CD4-positive, alpha-beta T cell treated with Interleukin-10 for 1 hour (primary cell): ENCODE measurements around the gene GABRA5.

Source experiments
- DNase-seq: peaks from one replicate; pipeline ENCODE4 v3.0.0-alpha.2; 2020

Gene GABRA5

DNA sequence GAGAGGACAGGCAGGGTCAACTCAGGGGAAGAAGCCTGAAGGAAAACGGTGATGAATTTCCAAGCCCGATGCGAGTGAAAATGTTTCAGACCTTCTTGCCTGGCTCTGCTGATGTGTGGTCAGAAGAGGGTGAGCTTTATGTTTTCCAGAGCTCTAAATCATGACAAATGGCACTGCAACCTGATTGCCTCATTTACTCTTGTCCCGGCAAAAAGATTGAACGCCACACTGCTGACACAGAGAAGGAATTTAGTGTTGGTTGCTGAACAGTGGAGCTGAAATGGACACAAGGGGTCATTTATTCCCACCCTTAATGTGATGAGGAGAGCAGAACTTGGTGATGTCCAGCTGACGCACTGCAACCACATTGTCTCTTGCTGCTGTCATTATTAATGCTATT, 68.0 kb downstream of the GABRA5 start:
- DNase-seq: no peak

DNA sequence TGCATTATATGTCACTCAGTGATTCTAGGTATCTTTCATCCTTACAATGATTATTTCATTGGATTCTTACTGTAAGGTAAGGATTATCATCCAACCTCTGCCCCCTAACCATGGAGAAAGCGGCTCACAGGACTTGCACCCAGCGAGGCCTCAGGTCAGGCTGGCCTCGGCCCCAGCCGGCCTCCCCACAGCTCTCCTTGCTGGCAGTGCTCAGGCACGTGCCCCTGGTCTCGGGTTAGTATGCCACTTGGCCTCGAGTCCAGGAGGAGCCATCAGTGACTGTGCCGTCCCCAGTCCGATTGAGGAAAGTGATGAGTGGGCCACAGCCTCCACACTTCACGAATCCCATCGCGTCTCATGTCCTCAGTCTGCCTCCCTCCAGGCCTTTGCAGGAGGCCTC, 68.5 kb downstream of the GABRA5 start:
- DNase-seq: no peak

DNA sequence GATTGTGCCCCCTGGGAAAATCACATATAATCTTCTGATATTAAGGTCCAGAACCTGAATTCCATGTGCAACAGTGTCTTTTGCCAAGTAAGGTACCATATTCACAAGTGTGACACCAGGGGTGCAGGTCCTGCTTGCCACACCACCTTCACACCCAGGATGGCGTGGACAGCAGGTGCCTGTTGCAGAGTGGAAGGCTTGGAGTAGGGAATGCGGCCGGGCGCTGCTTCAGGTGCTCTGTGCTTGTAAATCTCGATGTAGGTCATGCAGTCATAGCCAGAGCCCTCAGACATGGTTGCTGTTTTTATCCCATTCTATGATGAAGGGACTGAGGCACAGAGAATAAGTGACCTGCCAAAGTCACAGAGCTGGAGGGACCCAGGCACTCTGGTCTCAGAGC, 69.6 kb downstream of the GABRA5 start:
- DNase-seq: no peak

DNA sequence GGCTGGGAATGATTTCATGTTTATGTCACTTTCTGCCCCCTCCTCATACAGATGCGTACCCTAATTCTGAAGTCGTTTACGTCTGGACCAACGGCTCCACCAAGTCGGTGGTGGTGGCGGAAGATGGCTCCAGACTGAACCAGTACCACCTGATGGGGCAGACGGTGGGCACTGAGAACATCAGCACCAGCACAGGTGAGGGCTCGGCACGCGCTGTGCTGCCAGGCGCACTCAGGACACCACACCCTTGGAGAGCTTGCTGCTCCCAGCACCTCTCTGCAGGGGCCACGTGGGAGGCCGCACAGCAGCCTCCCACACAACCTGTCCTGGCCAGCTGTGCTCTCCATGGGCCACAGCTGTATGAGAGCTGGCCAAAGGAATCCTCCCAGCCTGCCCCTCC, 70.3 kb downstream of the GABRA5 start:
- no peak for DNase-seq

DNA sequence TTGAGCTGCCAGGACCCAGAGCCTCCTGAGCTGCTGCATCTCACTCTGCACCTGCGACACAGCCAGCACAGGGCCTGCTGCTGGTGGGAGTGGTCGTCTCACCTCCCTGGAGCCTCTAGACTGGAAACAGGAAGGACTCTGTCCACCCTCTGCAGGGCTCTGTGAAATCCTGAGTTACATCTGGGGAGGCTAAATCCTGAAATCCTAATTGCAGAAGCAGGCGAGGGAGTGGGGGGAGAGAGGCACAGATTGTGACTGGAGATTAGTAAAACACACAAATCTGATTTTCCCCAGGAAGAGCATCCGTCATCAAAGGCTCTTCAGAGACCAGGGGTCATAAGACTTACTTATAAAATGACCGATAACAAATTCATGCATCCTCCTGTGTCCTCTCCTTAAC, 72.5 kb downstream of the GABRA5 start:
- no peak for DNase-seq

DNA sequence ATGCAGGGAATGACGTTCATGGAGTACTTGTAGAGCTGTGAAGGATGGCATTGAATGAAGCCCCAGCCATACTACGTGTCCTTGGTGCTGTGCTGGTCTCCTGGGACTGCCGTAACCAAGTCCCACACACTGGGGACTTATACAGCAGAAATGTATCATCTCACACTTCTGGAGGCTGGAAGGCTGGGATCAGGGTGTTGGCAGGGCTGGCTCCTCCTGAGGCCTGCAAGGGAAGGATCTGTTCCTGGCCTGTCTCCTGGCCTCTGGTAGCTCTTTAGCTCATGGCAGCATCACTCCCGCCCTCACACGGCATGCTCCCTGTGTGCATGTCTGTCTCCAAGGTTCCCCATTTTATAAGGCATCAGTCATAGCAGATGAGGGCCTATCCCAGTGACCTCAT, 74.6 kb downstream of the GABRA5 start:
- DNase-seq: no peak

DNA sequence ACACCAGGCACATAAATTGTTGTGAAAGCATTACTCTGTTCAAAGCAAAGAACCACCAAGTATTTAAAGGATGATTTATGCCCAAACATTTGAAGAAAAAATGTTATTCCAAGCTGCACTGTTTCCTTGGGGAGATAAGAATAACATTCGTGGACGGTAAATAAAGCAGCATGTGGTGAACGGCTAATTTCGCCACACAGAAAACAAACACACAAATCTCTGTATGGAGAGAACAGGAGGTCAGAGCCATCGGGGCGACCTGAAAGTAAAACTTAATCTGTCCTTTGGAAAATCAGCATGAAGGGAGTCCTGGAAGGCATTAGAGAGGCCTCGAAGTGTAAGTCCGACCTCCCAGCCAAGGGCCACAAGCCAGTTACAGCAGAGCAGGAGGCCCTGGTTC, 77.0 kb downstream of the GABRA5 start:
- DNase-seq: no peak

DNA sequence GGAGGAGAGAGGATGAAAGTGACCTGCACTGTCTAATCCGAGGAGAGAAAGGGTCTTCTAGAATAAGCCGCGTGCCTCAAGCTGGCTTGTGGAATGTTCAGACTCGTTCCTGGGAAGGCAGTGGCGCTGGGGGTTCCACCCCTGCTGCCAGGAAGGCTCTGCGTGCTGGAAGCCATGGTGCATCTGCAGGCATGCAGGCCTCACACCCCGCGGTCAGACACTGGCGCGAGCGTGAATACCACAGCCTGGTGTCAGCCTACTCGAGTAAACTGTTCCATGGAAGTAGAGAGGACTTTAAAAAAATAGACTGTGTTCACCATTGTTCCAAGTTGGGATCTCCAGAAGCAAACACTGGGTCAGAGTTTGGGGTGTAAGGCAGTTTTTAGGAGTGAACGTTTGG, 78.2 kb downstream of the GABRA5 start:
- no peak for DNase-seq

DNA sequence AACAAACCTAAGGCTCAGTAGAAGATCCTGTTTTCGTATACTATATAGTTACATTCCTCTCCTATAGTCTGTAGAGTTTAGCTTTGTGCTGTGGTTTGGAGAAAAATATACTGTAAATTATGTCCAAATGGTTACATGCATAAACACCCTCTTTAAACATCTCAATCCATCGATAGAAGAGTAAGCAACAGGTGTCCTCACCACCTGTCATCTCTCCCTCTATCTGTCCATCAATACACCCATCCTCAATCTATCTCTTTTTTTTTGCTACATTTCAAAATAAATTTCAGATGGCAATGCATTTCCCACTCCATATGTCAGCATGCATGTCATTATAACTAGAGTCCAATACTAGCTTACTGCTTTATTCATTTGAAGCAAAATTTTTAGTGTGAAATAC, 83.1 kb downstream of the GABRA5 start:
- no peak for DNase-seq

DNA sequence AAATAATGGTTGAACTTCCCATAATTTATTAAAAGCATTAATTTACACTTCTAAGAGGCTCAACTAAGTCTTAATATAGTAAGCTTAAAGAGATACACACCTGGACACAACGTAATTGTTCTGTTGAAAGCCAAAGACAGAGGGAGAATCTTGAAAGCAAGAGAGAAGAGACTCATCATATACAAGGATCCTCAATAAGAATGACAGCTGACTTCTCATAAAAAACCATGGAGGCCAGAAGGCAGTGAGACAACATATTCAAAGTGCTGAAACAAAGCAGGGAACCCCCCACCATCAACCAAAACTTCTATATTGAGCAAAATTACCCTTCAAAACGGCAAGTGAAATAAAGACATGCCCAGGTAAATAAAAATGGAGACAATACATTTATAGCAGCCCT, 87.5 kb downstream of the GABRA5 start:
- DNase-seq: no peak

DNA sequence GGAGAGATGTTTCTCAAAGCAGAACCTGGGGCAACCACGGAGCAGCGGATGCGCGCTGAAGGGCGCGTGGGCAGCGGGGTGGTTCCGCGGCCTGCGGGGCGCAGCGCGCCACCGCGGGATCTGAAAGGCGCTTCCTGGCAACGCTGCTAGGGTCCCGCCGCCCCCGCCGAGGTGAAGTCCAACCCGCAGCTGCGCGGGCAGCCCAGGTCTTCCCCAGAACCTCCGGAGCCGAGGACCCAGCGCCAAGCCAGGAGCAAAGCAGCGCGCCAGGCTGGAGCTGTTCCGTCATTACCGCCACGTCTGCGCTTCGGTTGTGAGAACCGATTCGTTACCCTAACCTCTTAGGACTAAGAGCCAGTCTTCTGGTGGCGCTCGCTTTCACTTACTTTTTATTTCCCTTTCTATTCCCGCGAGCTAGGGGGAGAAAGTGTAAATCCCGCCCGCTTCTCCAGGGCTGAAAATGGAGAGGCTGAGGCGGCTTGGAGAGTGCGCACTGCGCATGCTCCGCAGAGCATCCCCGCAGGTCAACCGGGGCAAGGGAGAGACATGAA, 100.9 kb downstream of the GABRA5 start:
- DNase-seq: no peak

DNA sequence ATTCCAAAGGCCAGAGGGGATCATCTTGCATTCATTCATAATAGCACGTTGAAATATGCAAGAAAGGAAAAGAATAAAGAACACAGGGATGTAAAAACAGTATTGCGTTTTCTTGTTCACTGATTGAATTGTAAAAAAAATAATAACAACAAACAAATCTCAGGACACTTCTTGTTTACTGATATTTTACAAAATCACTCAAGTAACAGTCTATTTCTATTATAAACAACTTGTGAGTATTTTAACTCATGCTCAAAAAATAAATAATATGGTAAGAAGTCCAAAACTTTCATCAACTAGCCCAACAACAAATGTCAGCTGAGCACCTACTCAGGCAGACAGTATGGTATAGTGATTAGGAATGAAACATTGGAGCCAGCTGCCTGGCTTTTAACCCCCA, 101.9 kb downstream of the GABRA5 start:
- DNase-seq: no peak

DNA sequence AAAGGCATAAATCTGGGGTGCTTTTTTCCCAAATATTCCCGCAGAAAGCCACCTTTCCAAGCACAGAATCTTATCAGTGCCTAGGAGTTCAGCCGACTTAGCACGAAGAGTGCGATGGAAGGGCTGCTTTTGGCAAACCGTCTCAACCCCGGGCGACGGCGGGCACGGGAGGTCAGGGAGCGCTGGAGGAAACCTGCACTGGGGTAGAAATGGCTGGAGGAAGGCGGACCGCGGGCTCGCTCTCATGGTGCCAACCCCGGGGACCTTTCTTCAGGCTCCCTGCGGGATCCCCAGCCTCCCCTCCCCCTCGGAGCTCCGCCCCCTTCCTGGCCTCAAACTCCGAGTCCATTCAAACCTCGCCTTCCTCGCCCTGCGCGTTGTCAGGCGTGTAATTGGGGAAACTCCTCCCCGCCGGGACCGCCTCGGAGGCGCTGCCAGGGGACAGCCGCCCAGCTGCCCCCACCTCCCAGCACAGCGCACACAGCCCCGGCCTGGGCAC, 103.9 kb downstream of the GABRA5 start, which contains the start of gene GABRG3:
TSS of gene GABRG3 (plus strand) at position 470 of the 499 bp plus-strand sequence.
- no peak for DNase-seq

DNA sequence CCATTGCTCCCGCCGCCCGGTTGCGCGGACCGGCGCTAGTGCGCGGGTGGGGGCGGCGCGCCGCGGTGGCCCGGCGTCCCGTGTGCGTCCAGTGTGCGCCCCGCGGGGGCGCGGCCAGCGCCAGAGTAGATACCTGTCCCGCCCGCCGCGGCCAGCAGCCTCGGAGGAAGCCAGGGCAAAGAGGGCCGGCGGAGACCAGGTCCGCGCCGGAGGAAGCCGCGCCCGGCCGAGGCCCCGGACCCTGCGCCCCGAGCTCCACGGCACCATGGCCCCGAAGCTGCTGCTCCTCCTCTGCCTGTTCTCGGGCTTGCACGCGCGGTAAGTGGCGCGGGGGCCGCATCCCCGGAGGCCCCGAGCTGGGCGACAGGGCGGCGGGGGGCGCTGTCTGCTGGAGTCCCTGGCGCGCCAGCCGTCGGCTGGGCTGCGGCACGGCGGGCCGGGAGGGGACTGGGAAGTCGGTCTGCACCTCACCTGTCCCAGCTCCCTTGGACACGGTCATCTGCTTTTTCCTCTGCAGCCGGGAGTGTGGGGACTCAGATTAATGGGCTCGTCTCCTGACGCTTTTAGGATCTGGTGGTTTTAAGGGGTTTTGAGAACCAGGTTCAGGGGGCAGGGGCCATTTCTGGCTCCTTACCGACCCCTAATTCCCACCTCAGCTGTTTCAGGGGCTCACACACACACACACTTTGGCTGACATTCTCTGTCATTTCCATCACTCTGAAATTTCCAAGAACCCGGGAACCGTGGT, 104.6 kb downstream of the GABRA5 start:
- no peak for DNase-seq

DNA sequence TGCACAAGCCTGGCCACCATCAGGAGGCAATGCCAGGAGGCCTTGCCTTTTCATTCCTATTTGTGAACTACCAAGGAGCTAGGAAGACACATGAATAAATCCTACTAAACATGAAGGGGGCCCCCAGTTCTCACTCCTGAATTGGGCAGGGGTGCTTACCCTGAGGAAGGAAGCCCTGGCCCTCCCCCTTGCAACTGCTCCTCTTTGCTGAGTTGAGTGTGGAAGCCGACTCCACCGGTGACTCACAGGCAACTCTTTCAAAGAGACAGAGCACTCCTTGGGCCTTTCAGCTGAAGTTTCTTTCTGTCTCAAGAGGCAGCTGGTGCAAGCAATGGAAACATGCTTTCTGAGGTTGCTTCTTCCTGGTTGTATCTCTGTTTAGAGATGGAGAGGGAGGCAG, 105.8 kb downstream of the GABRA5 start:
- DNase-seq: no peak

DNA sequence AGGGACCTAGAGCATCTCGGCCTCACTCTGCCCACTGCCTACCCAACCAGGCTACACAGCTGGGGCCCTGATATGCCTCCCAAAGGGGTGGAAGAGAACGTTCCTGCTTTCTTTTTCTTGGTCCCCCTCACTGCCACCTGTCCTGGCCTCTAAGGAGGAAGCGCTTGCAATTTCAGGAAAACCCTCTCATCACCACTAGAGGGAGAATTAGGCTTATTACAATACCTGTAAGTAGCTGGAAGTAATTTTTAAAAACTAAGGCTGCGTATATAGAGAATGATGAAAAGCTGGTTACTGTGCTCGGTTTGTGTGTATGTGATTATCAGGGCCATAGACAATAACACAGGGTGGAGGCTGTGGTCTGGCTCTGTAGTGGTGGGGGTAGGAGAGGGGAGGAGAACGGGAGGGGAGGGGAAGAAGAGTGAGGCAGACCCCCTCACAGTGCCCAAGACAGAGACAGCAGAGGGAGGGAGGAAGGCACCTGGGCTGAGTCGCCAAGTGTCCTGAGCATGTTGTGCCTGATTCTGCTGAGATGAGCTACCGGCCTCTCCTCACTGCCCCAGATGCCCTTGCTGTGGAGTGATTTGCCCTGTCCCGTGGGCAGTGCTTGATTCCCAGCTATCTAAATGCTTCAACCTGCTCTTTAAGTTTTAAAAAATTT, 107.4 kb downstream of the GABRA5 start:
- no peak for DNase-seq

DNA sequence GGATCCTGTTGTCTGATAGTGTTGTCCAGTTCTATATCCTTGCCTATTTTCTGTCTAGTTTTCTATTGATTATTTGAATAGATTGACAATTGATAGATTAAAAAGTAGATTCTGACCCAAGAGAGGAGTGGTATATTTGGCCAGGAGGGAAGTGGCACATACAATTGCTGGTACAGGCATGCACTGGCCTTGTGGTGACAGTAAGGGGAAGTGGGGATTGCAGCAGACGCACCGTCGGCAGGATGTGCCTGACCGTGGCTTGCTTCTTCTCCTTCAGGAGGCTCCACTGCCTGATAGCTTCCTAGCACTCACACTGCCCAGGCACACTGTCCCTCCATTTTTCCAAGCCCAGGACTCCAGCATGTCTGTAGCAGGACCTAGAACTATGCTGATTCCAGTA, 114.6 kb downstream of the GABRA5 start:
- no peak for DNase-seq

DNA sequence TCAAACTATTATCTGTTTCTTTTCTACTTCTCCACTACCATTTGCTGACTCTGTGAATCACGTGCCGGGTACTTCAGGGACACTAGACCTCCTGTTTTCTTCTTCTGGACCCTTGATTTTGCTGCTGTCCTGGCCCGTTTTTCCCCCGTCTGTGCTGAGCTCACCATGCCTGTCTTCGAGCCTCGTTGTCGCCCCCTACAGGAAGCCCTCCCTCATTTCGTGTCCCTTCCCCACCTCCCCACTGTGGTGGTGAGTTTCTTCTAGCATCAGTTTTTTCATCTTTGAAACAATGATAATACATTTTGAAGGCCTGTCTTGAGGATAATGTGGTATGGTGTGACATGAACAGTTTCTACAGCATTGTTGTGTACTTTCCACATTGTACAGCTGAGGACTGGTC, 117.0 kb downstream of the GABRA5 start:
- no peak for DNase-seq

DNA sequence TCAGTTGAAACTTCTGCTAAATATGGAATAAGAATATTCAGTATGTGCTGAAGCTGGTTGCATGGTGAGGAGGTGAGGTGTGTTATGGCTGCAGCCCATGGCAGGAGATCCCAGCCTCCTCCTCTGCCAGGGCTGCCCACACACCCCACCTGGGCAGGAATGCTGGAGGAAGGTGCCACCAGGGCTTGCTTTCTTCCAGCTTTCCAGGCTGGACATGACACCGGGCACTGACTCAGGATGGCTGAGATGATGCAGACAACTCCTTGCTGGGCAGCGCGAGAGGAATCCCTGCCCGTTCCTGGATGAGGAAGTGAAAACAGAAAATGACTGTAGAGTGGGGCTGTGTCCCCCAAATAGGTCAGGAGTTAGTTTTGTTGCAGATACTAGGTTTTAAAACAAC, 118.2 kb downstream of the GABRA5 start:
- no peak for DNase-seq

DNA sequence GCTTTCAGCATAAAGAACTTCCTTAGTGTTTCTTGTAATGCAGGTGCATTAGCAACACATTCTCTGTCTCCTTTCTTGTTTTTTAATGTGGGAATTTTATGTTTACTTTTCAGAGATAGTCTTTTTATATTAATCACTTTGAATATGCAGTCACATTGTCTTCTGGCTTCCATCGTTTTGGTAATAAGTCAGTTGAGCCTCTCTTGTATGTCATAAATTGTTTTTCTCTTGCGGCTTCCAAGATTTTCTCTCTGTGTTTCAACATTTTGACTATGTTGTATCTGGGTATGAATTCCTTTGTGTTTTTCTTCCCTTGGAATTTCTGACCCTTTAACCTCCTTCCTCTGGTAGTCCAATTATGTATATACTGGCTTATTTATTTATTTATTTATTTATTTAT, 129.4 kb downstream of the GABRA5 start:
- no peak for DNase-seq
